CD4-positive, alpha-beta memory T cell (primary cell): ENCODE measurements around the gene ATIC. TPM values are rescaled to one million over a fixed set of nuclear protein-coding genes. Genes with fewer than 3 reads are reported as not detected.
A peak's percentile ranks its signal among the peaks of the same experiment; 100 is the strongest.

Source experiments
- CTCF ChIA-PET: fragments of 350-600 bp; sonication (Branson Sonifier 250); formaldehyde crosslinking; loops from one replicate; lab custom pipeline; 2021; ENCODE audit warnings: inconsistent platforms; ENCODE audit not compliant: partially characterized antibody; lab: Charles Lee
- POLR2A ChIA-PET: fragments of 350-600 bp; sonication (Branson Sonifier 250); formaldehyde crosslinking; loops from one replicate; lab custom pipeline; 2021; ENCODE audit not compliant: partially characterized antibody; lab: Charles Lee
- DNase-seq, 5 donors: peaks; one replicate each; pipeline versions ENCODE4 v3.0.0 to v3.0.0-alpha.2; 2020 to 2022; ENCODE audit warnings: mixed read lengths in 1 of 5
- H3K27ac ChIP-seq: one replicate; pipeline ENCODE4 v1.7.0; 2013; ENCODE audit warnings: low read depth, low read length
- H3K27me3 ChIP-seq: 2 replicates; pipeline ENCODE4 v1.7.0; 2013; ENCODE audit warnings: mild to moderate bottlenecking, low read length, moderate library complexity; ENCODE audit not compliant: insufficient read depth
- H3K36me3 ChIP-seq: 2 replicates; pipeline ENCODE4 v1.7.0; 2013; ENCODE audit warnings: mild to moderate bottlenecking, low read length, moderate library complexity; ENCODE audit not compliant: insufficient read depth
- H3K4me1 ChIP-seq: 2 replicates; pipeline ENCODE4 v1.7.0; 2013; ENCODE audit warnings: mild to moderate bottlenecking, low read length, moderate library complexity; ENCODE audit not compliant: insufficient read depth
- H3K4me3 ChIP-seq, 2 donors: one replicate each; pipeline ENCODE4 v1.7.0; 2013; ENCODE audit warnings: low read length in 2 of 2, mild to moderate bottlenecking in 1 of 2
- H3K9me3 ChIP-seq, 2 donors: one replicate each; pipeline ENCODE4 v1.7.0; 2013; ENCODE audit warnings: low read length in 2 of 2, control low read depth in 1 of 2; ENCODE audit not compliant: control insufficient read depth in 1 of 2
- H3K27ac Mint-ChIP-seq, 7 donors: one replicate each; pipeline ENCODE4 v1.8.0; 2020 to 2021; ENCODE audit warnings: mixed read lengths in 7 of 7, mild to moderate bottlenecking in 6 of 7, inconsistent platforms in 3 of 7, moderate library complexity in 3 of 7
- H3K27me3 Mint-ChIP-seq, 2 donors: one replicate each; pipeline ENCODE4 v1.8.0; 2020 to 2021; ENCODE audit warnings: mixed read lengths in 2 of 2
- H3K36me3 Mint-ChIP-seq, 2 donors: one replicate each; pipeline ENCODE4 v1.8.0; 2020 to 2021; ENCODE audit warnings: mixed read lengths in 2 of 2, inconsistent platforms in 1 of 2, mild to moderate bottlenecking in 1 of 2
- H3K4me1 Mint-ChIP-seq, 4 donors: one replicate each; pipeline ENCODE4 v1.8.0; 2020 to 2021; ENCODE audit warnings: mixed read lengths in 4 of 4, mild to moderate bottlenecking in 1 of 4
- H3K4me3 Mint-ChIP-seq, 8 donors: one replicate each; pipeline ENCODE4 v1.8.0; 2020 to 2021; ENCODE audit warnings: mixed read lengths in 8 of 8, mild to moderate bottlenecking in 7 of 8, moderate library complexity in 6 of 8, inconsistent platforms in 3 of 8
- H3K9me3 Mint-ChIP-seq, 8 donors: one replicate each; pipeline ENCODE4 v1.8.0; 2020 to 2021; ENCODE audit warnings: mixed read lengths in 8 of 8, mild to moderate bottlenecking in 5 of 8, inconsistent platforms in 3 of 8, moderate library complexity in 1 of 8
- intact Hi-C: fragments of 100-400 bp; cut with micrococcal nuclease; formaldehyde crosslinking; loops from one replicate; pipeline ENCODE4 v1.15.1; 2023
- polyA plus RNA-seq, 2 donors: library from polyadenylated mRNA; unstranded; fragments of 300-500 nt; fragmentation: Illumina TruSeq; gene quantifications; one replicate each; pipeline ENCODE4 v1.2.3, GENCODE V29; 2021
- total RNA-seq, 2 experiments: library from RNA; stranded (reverse); gene quantifications; one replicate each; pipeline ENCODE4 v1.2.3, GENCODE V29; 2021

ATIC gene
- total and polyA plus RNA-seq, 4 experiments from 2014 or later: 85.1 to 187 (median 125) TPM

GRCh38 chr2:215313255-215313613, 1.4 kb downstream of the ATIC start:
- H3K9me3 ChIP-seq: no peaks in the 10 kb centered on the region
- Mint-ChIP-seq H3K4me1 (peaks cover 32 to 52% (median 37%) of the 10 kb centered on the region in 4 donors), H3K27ac (peak overlapping the region; percentile 38 to 95 (median 89)), H3K27me3 (no peaks in the 10 kb centered on the region), H3K36me3 (peaks cover 22 to 38% of the 10 kb centered on the region in 2 donors), H3K9me3 (no peaks in the 10 kb centered on the region), H3K4me3 (peak overlapping the region; percentile 37 to 98 (median 96))
- no peak overlapping the region for H3K27ac ChIP-seq
- peak overlapping the region in 1 of 2 donors; percentile 63 for H3K4me3 ChIP-seq
- intact Hi-C loops: loop anchor here (5.0 to 10.0 kb wide), 2 partner anchors 702 to 794 kb away; partner anchors contain the start of genes MREG and XRCC5
- DNase-seq: no peak
- peaks cover 4% of the 10 kb centered on the region for H3K36me3 ChIP-seq
- H3K27me3 ChIP-seq: no peaks in the 10 kb centered on the region
- ChIA-PET POLR2A (interaction anchor here (0.6 kb wide), 1 partner anchor 30 kb away, joined by 3 read pairs; no protein-coding TSS in a partner anchor), CTCF (no interaction called here)
- H3K4me1 ChIP-seq: peaks cover 25% of the 10 kb centered on the region

GRCh38 chr2:215314896-215315295, 3.0 kb downstream of the ATIC start:
- peak overlapping the region in 3 of 8 donors; percentile 13 to 31 (median 20) for H3K4me3 Mint-ChIP-seq
- Histone ChIP-seq H3K4me3 (no peak overlapping the region), H3K36me3 (peaks cover 13% of the 10 kb centered on the region), H3K27ac (no peak overlapping the region), H3K4me1 (peaks cover 25% of the 10 kb centered on the region), H3K9me3 (no peaks in the 10 kb centered on the region), H3K27me3 (no peaks in the 10 kb centered on the region)
- intact Hi-C loops: loop anchor here (5.0 to 10.0 kb wide), 2 partner anchors 700 to 792 kb away; partner anchors contain the start of genes MREG and XRCC5
- DNase-seq: no peak
- no peaks in the 10 kb centered on the region for H3K27me3 Mint-ChIP-seq
- H3K27ac Mint-ChIP-seq: peak overlapping the region in 2 of 7 donors; percentile 70 to 75
- H3K36me3 Mint-ChIP-seq: peaks cover 30 to 47% of the 10 kb centered on the region in 2 donors
- no peaks in the 10 kb centered on the region for H3K9me3 Mint-ChIP-seq
- ChIA-PET CTCF (no interaction called here), POLR2A (no interaction called here)
- H3K4me1 Mint-ChIP-seq: peaks cover 34 to 52% (median 38%) of the 10 kb centered on the region in 4 donors

DNA sequence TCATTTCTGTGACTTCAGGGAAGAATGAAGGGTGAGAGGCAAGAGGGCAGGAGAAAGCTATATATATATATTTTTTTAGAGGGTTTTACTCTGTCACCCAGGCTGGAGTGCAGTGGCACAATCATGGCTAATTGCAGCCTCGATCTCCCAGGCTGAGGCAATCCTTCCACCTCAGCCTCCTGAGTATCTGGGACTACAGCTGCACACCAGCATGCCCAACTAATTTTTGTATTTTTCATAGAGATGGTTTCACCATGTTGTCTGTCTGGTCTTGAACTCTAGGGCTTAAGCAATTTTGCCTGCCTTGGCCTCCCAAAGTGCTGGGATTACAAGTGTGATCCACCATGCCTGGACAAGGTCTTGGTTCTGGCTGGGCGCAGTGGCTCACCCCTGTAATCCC, 3.4 kb downstream of the ATIC start:
- Mint-ChIP-seq H3K4me3 (no peak overlapping the region), H3K4me1 (peaks cover 36 to 52% (median 39%) of the 10 kb centered on the region in 4 donors), H3K9me3 (no peaks in the 10 kb centered on the region), H3K27ac (peak overlapping the region in 2 of 7 donors; percentile 70 to 75), H3K27me3 (no peaks in the 10 kb centered on the region), H3K36me3 (peaks cover 33 to 50% of the 10 kb centered on the region in 2 donors)
- Histone ChIP-seq H3K27ac (no peak overlapping the region), H3K4me3 (no peak overlapping the region), H3K27me3 (no peaks in the 10 kb centered on the region), H3K36me3 (peaks cover 17% of the 10 kb centered on the region), H3K4me1 (peaks cover 25% of the 10 kb centered on the region), H3K9me3 (no peaks in the 10 kb centered on the region)
- ChIA-PET CTCF (no interaction called here), POLR2A (no interaction called here)
- intact Hi-C loops: loop anchor here (10.0 kb wide), 1 partner anchor 700 kb away; the partner anchor contains the start of gene MREG
- no peak for DNase-seq

DNA sequence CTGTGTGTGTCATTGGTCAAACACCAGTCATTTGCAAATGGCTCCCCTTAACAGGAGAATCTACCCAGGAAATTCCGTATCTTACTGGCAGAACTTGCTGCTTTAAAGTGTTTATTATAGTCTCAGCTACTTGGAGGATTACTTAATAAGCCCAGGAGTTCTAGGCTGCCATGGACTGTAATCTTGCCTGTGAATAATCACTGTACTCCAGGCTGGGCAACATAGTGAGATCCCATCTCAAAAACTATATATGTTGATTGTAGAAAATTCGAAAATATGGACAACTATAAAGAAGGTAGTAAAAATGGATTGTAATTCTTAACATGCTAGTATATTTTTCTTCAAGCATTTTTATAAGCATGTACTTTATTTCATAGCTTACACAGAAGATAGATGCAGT, 4.5 kb downstream of the ATIC start:
- H3K9me3 ChIP-seq: no peaks in the 10 kb centered on the region
- Mint-ChIP-seq H3K9me3 (no peaks in the 10 kb centered on the region), H3K4me1 (peaks cover 43 to 52% (median 45%) of the 10 kb centered on the region in 4 donors), H3K27ac (peak overlapping the region in 2 of 7 donors; percentile 7 to 9), H3K27me3 (no peaks in the 10 kb centered on the region), H3K4me3 (peak overlapping the region in 2 of 8 donors; percentile 3 to 4), H3K36me3 (peaks cover 41 to 57% of the 10 kb centered on the region in 2 donors)
- H3K4me3 ChIP-seq: no peak overlapping the region
- H3K27me3 ChIP-seq: no peaks in the 10 kb centered on the region
- no peak overlapping the region for H3K27ac ChIP-seq
- intact Hi-C loops: loop anchor here (10.0 kb wide), 1 partner anchor 698 kb away; the partner anchor contains the start of gene MREG
- H3K4me1 ChIP-seq: peaks cover 25% of the 10 kb centered on the region
- DNase-seq: no peak
- peaks cover 25% of the 10 kb centered on the region for H3K36me3 ChIP-seq
- ChIA-PET CTCF (no interaction called here), POLR2A (no interaction called here)

DNA sequence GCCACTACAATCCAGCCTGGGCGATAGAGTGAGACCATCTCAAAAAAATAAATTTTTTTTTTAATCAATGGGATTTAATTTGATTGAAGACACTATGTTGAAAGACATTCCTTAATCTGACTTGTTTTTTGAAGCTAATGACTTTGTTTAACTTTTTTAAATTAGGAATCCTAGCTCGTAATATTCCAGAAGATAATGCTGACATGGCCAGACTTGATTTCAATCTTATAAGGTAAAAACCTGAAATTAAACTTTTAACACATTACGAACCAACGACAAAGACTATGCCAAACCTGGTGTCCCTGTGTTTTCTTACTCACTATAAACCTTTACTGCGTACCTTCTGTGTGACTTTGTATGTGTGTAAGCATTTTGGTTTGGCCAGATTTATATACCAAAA, 7.6 kb downstream of the ATIC start:
- no peak overlapping the region for H3K4me3 Mint-ChIP-seq
- Histone ChIP-seq H3K9me3 (no peaks in the 10 kb centered on the region), H3K4me1 (peaks cover 5% of the 10 kb centered on the region), H3K36me3 (peaks cover 30% of the 10 kb centered on the region), H3K4me3 (no peak overlapping the region), H3K27ac (no peak overlapping the region), H3K27me3 (no peaks in the 10 kb centered on the region)
- ChIA-PET CTCF (no interaction called here), POLR2A (interaction anchor here (1.9 kb wide), 1 partner anchor 8 kb away, joined by 8 read pairs; the partner anchor contains the start of gene ATIC)
- H3K9me3 Mint-ChIP-seq: peaks cover 0 to 2% (median 0%) of the 10 kb centered on the region in 8 donors
- no peak for DNase-seq
- H3K4me1 Mint-ChIP-seq: peaks cover 29 to 39% (median 38%) of the 10 kb centered on the region in 4 donors
- H3K27ac Mint-ChIP-seq: no peak overlapping the region
- peaks cover 50 to 64% of the 10 kb centered on the region in 2 donors for H3K36me3 Mint-ChIP-seq
- no peaks in the 10 kb centered on the region for H3K27me3 Mint-ChIP-seq
- intact Hi-C loops: loop anchor here (10.0 kb wide), 1 partner anchor 695 kb away; the partner anchor contains the start of gene MREG

DNA sequence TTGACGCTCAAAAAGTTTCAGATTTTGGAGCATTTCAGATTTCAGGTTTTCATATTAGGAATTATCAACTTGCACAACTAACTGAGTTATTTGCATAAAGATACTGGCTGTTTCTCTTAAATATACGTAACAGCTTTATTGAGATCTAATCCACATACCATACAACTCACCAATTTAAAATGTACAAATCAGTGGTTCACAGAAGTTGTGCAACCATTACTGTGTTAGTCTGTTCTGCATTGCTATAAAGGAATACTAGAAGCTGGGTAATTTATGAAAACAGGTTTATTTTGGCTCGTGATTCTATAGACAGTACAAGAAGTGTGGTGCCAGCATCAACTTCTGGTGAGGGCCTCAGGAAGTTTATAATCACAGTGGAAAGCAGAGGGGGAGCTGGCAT, 8.2 kb downstream of the ATIC start:
- H3K9me3 ChIP-seq: no peaks in the 10 kb centered on the region
- Mint-ChIP-seq H3K9me3 (peaks cover 0 to 2% (median 0%) of the 10 kb centered on the region in 8 donors), H3K27me3 (no peaks in the 10 kb centered on the region), H3K27ac (no peak overlapping the region), H3K36me3 (peaks cover 48 to 62% of the 10 kb centered on the region in 2 donors), H3K4me1 (peaks cover 26 to 37% (median 33%) of the 10 kb centered on the region in 4 donors), H3K4me3 (no peak overlapping the region)
- H3K27me3 ChIP-seq: no peaks in the 10 kb centered on the region
- POLR2A ChIA-PET: interaction anchor here (0.7 to 1.9 kb wide), 2 partner anchors 8 to 516 kb away, joined by 3 to 8 read pairs; partner anchors contain the start of gene ATIC
- peaks cover 30% of the 10 kb centered on the region for H3K36me3 ChIP-seq
- H3K27ac ChIP-seq: no peak overlapping the region
- no peak for DNase-seq
- H3K4me3 ChIP-seq: no peak overlapping the region
- CTCF ChIA-PET: no interaction called here
- peaks cover under 1% of the 10 kb centered on the region for H3K4me1 ChIP-seq
- intact Hi-C loops: no loop called here

DNA sequence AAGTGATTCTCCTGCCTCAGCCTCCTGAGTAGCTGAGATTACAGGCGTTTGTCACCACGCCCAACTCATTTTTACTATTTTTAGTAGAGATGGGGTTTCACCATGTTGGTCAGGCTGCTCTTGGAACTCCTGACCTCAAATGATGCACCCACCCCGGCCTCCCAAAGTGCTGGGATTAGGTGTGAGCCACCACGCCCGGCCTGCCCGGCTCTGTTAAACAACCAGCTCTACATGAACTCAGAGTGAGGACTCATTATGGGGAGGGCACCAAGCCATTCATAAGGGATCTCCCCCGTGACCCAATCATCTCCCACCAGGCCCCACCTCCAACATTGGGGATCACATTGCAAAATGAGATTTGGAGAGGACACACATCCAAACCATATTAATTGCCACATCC, 8.8 kb downstream of the ATIC start:
- H3K27me3 ChIP-seq: no peaks in the 10 kb centered on the region
- no peak overlapping the region for H3K4me3 Mint-ChIP-seq
- CTCF ChIA-PET: no interaction called here
- no peak overlapping the region for H3K27ac ChIP-seq
- H3K36me3 ChIP-seq: peaks cover 32% of the 10 kb centered on the region
- no peaks in the 10 kb centered on the region for H3K9me3 ChIP-seq
- no peak overlapping the region for H3K27ac Mint-ChIP-seq
- intact Hi-C loops: no loop called here
- POLR2A ChIA-PET: interaction anchor here (0.7 to 1.9 kb wide), 2 partner anchors 9 to 516 kb away, joined by 3 to 8 read pairs; partner anchors contain the start of gene ATIC
- no peak for DNase-seq
- peaks cover 26 to 37% (median 30%) of the 10 kb centered on the region in 4 donors for H3K4me1 Mint-ChIP-seq
- peaks cover 48 to 62% of the 10 kb centered on the region in 2 donors for H3K36me3 Mint-ChIP-seq
- peaks cover 0 to 2% (median 0%) of the 10 kb centered on the region in 8 donors for H3K9me3 Mint-ChIP-seq
- H3K4me3 ChIP-seq: no peak overlapping the region
- no peaks in the 10 kb centered on the region for H3K27me3 Mint-ChIP-seq
- no peaks in the 10 kb centered on the region for H3K4me1 ChIP-seq
